GM12874 (cell line): Measurements from ENCODE around the gene ZG16.

Experiments used
- TF ChIP-seq, protein P1 (sequence below): IDR thresholded peaks from 2 replicates; pipeline ENCODE4 v1.5.1; 2011; ENCODE audit warnings: low read depth, mild to moderate bottlenecking, control low read depth, low read length, moderate library complexity; ENCODE audit not compliant: insufficient read depth

ZG16 gene

GRCh38 chr16:29791845-29792807, 14.1 kb downstream of the ZG16 start:
- TF ChIP-seq, protein P1, sequence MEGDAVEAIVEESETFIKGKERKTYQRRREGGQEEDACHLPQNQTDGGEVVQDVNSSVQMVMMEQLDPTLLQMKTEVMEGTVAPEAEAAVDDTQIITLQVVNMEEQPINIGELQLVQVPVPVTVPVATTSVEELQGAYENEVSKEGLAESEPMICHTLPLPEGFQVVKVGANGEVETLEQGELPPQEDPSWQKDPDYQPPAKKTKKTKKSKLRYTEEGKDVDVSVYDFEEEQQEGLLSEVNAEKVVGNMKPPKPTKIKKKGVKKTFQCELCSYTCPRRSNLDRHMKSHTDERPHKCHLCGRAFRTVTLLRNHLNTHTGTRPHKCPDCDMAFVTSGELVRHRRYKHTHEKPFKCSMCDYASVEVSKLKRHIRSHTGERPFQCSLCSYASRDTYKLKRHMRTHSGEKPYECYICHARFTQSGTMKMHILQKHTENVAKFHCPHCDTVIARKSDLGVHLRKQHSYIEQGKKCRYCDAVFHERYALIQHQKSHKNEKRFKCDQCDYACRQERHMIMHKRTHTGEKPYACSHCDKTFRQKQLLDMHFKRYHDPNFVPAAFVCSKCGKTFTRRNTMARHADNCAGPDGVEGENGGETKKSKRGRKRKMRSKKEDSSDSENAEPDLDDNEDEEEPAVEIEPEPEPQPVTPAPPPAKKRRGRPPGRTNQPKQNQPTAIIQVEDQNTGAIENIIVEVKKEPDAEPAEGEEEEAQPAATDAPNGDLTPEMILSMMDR: no peak

DNA sequence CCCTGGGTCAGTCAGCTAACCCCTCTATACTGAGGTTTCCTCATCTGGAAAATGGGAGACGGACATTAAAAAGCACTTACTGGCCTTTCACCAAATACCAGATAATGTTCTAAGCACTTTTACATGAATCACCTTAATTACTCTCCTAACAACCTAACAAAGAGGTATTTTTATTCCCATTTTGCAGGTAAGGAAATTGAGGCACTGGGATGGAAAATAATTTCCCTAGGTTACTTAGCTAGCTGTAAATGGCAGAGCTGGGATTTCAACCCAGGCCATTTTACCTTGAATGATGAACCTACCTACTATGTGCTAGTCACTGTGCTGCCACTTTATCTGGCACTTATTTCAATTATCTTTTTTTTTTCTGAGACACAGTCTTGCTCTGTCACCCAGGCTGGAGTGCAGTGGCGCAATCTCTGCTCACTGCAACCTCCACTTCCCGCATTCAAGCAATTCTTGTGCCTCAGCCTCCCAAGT, 16.2 kb downstream of the ZG16 start:
- TF ChIP-seq, protein P1: no peak

DNA sequence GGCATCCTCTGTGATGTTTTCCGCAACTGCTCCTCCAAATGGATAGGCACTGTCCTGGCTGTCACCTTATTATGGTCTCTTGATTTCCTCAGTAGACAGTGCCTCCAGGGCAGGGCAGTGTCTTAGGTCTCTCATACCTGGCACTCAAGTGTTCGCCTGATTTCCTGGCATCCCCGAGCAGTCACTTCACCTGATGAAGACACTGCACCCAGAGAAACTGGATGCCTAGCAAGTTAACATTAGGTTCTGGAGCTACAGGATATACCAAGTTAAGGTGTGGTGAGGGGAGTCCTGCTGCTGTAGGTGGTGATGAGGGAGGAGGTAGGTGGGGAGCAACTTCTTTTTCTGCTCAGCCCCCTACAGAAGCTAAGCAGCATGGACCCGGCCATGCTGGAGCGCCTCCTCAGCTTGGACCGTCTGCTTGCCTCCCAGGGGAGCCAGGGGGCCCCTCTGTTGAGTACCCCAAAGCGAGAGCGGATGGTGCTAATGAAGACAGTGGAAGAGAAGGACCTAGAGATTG, 24.4 kb downstream of the ZG16 start:
- TF ChIP-seq, protein P1: no peak

DNA sequence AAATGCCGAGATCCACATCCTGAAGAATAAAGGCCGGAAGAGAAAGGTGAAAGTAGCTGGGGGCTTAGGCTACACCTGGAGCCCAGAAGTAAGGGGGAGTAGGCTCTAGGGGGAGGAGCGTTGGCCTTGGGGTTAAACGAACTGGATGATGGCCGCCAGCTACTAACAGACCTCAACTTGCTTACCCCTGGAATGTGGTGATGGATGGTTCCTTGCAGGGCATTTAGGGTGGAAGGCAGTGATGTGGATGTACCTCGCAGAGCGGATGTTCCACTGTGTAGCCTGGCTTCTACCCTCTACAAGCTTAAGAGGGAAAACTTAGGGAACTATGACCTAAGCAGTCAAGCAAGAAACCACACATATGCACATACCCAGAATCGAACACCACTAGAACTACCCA, 26.0 kb downstream of the ZG16 start:
- TF ChIP-seq, protein P1: no peak

- TF ChIP-seq, protein P1: no peak
Observed at GRCh38 chr16:29804455-29805231, 26.6 kb downstream of the ZG16 start.

- TF ChIP-seq, protein P1: no peak
Observed at GRCh38 chr16:29805232-29806098, 27.4 kb downstream of the ZG16 start.
